ENCODE measurements around the gene VDR.

Gene VDR

DNA sequence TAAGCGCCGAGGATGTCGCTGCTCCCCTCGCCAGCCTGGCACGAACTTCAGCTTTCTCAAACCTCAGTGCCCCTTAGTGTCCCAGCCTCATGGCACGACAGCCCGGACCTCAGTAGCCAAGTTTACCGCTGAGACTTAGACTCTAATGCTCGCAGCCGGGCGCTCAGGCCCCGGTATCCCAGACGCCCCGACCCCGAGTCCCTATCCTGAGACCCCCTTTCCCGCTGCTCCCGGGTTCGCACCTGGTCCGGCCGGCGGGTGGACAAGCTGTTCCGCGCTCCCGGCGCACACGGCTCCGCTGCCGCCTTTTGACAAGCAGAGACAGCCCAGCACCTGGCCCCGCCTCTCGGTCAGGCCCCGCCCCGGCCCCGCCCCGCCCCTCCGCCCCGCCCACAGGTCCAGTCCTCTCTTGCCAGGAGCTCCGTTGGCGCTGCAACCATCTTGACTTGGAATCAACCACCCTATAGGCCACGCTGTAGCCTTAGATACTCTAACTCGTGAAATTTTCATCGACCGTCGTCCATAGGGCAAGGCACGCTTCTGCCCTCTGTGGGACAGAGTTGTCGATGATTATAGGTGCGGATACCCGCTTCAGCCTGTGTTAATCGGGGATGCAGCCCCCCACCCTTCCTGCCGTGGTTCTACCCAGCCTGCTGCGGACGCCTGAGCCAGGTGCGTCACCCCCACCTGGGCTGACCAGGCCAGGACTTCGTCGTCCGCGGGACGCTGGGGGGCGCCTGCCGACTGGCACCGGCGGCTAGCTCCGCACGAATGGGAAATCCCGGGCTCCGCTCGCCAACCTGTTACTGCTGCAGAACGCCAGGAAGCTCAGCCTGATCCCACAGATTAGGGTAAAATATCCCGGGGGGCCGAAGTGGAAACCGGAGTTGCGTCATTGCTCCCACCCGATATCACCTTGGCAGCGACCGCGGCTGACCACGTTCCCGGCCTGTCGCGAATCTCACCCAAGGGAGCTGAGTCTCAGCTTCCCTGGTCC lies at the start of gene VDR:
Gene VDR (minus strand): TSS at position 282 of the 997 bp plus-strand sequence. CDS start 25,881 bp downstream, outside the sequence.
- FAIRE-seq, result no peak

DNA sequence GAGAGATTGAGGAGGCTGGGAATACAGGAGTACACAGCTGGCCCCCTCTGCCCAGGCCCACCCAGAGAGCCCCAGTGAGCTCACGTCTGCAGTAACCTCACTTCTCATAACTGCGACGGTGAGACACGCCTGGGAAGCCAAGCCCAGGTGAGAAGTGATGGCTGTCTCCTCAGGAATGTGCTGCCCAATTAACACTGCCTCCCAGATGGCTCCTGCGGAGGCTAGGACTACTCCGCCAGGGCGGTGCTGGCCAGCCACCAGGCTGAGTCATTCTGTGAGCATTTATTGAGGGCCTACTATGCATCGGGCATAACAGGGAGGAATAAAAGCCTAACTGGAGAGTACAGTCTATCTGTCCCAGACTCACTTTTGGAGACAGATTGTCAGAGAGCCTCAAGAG lies 49.3 kb upstream of the VDR start:
- FAIRE-seq, result no peak

DNA sequence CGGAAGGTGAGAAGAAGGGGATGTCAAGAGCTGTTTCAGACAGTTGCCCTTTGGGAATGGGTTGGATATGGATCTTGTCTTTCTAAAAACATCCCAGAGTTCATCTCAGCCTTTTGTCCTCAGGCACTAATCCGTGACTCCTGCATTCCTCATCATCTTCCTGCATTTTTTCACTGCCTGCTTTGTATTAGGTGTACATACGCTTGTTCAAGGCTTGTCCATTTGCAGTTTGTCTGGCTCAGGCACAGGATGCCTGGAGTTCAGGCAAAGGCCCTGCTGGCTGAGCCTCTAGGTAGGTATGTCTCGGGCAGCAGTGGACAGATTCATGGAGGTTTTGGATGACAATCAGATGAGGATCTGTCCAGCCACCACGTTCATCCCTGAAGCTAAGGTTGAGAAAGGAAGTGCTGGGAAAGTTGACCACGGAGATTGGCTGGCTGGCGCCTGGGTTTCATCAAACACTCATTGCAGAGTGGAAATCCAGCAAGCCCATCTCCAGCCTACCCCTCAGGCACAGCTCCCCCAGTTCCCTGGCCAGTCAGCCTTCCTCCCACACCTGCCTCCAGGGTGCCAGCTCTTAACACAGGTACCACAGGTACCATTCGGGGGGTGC lies 46.2 kb upstream of the VDR start:
- FAIRE-seq, result no peak

DNA sequence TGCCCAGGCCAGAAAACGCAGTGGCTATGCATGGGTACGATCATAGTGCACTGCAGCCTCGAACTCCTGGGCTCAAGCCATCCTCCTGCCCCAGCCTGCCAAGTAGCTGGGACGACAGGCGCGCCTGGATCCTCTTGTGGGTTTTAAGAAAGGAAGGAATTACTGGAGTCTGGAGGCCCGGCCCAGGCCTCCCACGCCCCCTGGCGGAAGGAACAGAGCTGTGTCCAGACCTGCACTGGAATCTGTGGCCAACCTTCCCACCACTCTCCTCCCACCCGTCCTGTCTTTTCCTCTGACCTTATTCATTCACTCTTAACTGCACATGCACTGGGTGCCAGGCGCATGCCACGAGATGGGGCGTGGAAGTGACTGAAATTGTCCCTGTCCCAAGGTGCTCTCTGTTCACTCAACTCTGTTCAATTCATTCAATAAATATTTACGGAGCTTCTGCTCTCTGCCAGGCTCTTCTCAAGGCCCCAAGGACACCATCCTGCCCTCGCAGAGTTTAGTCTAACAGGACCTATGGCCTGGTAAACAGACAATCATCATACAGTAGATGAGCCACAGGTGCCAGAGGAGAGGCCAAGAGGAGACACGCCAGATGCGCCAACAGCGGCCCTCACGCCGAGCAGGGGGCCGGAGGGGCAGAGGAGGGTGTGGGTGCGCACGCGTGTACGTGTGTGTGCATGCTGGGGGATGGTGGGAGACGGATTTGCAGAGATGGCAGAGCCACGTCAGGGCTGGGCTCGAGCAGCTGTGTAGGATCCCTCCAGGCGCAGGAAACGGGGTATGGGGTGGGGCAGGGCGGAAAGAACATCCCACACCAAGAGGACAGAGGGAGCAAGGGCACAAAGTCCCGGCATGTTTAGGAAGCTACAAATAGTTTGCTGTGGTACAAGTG lies 44.9 kb upstream of the VDR start:
- FAIRE-seq, result peak; percentile 8

DNA sequence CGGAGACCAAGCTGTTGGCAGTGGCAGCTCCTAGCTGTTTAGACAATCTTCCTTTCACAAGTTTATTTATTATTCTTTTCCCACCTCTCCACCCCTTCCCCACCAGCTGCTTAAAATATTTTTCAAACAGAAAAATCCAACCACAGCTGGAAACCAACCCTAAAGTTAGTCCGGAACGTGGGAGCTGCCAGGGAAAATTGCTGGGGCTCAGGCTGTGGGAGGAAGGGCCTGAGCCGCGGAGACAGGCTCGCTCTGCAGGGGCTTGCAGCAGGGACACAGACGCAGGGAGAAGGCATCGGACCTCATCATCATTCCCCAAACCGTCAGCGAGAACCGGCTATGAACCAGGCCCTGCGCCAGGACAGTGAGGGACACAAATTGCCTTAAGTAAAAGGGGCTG lies 42.5 kb upstream of the VDR start:
- FAIRE-seq, result no peak

DNA sequence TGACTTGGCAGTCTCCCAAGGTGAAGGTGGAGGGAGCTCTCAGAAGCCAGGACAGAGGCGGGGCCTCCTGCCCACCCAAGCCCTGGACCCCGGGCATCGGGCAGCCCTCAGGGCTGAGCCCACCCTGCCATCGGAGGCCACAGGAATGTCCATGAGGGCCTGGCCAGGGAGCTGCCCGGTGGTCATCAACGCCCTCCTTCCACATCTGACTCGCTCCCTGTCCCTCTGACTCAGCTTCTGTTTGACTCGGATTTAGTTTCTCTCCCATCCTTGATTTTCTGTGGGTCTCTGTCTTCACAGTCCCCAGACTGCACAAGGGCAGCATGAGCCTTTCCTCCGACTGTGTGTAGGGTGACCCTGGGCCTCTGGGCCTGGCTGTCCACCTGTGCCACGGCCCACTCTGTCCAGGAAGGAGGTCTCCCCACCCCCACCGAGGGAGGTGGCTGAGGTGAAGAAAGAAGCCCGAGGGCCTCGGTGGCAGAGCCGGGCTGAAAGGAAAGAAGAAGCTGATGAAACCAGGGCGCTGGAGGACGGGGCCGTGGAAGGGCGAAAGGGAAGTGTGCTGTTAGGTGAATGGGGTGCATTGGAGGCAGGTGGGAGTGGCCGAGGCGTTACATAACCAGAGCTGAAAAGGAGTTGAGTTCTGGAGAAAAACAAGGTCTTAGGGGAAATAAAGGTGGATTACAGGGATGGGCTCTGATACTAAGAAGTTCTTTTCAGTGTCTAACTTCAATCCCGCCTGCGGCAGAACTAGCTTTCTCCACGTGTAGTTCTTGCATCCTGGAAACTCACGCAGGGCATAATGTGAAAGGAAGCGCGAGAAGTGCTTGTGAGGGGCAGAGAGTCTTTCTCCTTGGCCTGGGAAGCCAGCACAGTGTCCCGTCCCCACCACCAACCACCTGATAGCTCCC lies 41.9 kb upstream of the VDR start:
- no peak for FAIRE-seq

DNA sequence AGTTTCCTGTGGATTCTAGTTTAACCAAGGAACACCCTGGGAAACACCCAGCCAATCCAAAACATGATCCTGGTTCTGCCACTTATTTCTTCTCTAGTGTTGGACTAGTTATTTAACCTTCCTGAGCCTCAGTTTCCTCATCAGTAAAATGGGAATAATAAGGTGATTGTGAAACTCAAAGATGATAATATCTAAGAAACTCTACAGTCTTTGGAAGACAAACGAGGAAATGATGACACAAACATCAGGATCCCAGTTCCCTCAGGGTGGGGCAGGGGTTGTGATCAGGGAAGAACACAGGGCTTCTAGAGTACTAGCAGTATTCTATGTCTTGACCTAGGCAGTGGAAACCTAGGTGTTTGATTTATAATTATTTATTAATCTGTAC lies 40.5 kb upstream of the VDR start:
- FAIRE-seq, result no peak

DNA sequence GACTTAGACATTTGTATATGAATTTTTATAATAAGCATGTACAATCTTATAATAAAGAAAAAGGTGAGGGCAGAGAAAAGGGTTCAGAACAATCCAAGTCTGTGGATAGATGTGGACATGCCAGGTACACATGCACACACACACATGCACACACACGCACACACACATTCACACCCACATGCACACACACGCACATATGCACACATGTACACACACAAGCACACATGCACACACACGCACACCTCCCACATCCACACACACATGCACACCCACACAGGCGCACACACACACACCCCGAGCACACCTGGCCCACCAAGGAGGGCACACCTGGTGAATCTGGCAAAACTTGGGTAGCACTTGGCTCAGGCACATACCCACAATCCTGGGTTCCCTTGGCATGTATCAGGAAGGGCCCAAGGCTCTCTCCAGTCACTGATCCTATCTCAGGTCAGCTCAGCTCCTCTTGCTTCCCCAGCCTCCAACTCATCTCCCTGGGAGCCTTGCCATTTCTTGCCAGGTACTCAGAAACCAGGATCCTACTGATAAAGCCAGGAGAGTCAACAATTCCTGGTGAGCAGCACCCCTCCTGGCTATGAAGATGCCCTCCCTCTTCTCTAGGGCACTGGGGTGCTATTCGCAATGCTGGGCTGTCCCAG lies 40.0 kb upstream of the VDR start:
- no peak for FAIRE-seq

DNA sequence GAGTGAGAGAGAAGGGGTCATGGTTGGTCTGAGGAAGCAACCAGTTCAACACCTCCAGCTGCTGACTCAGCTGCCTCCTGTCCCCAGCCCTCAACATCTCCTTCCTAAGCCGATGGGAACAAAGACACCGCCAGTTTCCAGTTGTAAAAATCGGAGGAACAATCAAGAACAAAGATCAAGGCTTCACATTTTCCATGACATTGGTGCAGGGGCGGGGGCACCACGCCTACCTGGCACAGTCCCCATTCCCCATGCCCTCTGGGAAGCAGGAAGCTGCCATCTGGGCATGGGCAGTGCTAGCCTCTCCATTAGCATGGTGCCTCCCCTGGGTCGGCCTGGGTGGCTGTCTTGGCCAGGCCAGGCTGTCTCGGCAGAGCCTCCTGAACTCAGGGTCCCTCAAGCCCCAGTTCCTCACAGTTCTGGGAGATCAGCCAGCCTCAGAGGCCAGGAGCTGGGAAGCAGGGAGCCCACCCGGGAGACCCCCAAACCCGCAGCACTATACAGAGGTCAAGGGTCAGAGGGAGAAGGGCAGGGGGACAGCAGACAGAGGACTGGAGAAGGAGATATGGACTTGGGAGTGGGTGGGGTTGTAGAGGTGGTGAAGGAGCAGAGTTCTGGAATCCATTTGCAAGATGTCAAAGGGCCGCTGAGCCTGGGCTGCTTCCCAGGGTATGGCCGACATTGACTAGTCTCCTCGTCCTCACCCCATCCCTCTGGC lies 39.0 kb upstream of the VDR start:
- FAIRE-seq, result no peak

DNA sequence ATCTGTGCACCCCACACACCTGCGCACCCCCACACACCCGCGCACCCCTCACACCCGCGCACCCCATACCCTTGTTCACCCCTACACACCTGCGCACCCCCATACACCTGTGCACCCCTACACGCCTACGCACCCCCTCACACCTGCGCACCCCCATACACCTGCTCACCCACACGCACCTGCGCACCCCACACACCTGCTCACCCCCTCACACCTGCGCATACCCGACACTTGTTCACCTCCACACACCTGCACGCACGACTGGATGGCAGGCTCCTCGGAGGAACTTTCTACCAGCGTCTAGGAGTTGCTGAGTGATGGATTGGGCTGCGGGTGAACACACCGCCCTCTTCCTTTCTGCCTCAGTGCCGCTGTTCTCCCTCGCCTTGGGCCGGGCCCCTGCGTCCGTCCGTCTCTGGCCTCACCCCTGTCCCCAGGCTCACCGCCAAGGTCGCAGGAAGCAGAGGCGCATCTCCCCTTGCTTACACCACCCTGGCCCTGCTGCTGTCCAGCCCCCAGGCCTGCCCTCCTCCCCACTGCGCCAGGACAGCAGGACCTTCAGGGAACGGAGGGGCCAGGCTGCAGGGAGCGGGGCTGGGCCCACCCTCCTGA lies 37.9 kb upstream of the VDR start:
- no peak for FAIRE-seq

DNA sequence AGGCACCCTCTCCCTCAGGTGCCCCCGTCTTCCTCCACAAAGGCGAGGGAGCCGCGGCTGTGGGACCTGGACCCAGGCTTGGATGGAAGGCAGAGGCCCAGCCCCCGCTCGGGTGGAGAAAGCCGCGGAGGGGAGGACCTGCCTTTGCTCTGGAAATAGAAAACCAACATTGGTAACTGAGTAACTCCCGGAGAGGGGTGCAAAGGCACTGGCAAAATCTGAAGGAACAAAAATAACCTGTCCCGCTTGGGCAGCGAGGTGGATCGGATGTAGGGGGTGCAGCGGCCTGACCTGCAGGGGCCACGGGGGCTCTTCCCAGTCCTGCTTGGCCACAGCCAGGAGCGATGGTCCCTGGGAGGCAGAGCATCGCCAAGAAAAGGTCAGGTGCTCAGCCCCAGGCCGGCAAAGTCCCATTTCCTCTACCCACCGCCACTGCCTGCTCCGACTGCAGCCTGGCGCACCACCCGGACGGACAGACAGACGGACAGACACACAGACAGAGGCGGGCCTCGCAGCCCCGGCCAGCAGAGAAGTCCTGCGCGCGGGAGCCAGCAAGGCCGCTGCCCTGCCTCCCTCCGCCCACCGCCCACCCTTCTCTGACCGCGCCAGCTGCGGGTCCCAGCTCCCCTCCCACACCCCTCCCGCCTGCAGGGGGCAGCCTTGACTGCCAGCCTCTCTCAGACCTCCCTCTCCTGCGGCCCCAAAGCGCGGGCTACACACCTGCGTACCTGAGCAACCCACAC lies 37.2 kb upstream of the VDR start:
- no peak for FAIRE-seq

DNA sequence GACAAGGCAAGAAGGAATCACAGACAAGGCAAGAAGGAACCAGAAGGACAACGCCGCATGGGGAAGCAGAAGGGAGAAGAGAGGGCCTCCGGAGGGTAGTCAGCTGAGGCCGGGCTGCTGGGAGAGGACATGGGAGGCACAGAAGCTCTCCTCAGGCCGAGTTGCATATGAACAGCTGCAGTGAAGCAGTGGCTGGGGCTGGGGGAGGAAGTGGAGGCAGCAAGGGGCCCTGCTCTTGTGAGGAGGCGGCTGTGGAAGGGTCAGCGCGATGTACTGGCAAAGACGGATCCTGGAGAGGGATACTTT lies 36.6 kb upstream of the VDR start:
- FAIRE-seq, result no peak

DNA sequence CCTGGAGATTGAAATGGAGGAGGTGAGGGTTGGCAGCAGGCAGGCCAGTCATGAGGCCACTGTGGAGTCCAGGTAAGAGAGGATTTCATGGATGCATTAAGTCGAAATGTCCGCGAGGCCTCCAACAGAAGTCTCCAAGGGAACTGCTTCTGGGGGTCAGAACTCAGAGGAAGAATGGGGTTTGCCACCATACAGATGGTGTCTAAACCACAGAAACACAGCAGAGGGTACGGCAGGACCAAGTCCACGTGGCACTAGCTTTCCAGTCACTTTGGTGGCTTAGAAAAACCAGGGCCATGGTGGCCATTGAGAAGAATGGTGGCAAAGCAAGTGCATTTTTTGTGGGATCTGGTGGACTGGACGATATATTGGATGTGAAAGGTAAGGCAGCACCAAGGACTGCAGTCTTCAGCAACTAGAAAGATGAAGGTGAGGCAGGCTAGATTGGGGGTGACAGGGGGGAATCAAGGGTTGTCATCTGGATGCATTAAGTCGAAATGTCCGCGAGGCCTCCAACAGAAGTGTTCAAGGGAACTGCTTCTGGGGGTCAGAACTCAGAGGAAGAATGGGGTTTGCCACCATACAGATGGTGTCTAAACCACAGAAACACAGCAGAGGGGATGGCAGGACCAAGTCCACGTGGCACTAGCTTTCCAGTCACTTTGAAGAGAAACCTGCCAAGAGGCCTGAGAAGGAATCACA lies 36.1 kb upstream of the VDR start:
- FAIRE-seq, result no peak

DNA sequence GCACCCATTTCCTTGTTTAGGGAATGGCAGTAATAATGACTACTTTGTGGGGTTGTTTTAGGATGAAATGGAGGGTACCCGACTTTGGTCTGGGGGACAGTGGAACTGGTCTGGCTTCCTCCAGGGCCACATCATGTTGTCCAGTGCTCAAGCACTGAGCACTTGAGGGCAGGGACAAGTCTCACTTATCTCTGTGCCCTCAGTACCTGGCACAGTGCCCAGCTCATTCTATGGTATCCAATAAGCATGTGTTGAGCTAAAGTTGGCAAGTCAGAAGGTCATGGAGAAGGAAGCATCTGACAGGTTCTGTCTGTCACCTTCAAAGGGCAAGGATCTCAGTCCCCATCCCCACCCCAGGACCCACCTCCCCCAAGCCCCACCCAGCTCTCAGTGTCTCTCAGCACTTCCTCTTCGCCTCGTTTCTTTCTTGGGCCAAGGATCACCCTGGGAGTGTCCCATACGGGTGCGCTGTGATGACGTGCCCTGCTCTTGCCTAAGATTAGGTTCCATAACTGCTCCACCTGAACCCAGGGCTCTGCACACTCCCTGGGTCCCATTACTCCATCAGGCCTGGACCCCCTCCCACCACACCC lies 34.3 kb upstream of the VDR start:
- no peak for FAIRE-seq

DNA sequence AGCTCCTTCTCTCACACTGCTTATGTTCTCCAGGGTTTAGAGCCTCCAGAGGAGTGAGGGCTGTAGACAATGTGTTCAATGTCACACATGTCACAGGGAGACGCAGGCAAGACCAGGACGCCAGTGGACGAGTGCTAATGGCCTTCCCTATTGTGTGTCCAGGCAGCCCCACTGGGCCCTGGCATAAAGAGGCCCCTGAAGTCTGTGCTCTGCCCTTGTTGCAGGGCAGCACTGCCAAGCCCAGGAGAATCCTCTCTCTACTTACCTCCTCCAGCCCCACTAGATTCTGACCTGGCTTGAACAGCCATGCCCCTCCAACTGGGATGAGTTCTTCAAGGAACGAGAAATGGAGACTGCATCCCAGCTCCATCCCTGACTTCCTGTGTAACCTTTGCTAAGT lies 33.8 kb upstream of the VDR start:
- FAIRE-seq, result no peak

DNA sequence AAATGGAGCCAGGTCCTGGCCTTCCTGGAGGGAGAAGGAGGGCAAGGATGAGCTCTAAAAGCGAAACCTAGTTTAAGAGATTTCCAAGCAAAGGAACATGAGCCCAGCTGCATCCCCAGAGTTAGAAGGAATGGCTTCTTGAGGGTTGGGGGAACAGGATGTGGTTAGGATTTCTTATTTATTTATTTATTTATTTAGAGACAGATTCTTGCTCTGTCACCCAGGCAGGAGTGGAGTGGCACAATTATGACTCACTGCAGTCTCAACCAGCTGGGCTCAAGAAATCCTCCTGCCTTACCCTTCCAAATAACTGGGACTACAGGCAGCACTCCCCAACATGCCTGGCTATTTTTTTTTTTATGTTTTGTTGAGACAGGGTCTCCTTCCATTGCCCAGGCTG lies 33.3 kb upstream of the VDR start:
- no peak for FAIRE-seq

DNA sequence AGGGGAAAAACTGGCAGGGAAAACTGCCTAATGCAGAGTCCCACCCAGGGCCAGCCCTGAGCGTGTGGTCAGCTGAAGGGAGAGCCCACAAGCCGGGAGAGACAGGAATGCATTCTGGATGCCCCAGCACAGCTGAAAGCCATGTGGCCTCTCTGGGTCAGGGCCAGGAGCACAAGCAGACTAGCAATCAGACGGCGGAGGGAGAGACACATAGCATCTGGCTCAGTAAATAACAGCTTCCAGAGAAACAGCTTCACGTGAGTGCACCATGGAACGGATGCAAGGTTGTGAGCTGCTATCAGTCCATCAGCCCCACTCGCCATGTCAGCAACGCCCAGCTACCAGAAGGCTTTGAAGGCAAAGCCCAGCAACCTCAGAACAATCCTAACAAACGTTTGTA lies 30.4 kb upstream of the VDR start:
- FAIRE-seq, result no peak

DNA sequence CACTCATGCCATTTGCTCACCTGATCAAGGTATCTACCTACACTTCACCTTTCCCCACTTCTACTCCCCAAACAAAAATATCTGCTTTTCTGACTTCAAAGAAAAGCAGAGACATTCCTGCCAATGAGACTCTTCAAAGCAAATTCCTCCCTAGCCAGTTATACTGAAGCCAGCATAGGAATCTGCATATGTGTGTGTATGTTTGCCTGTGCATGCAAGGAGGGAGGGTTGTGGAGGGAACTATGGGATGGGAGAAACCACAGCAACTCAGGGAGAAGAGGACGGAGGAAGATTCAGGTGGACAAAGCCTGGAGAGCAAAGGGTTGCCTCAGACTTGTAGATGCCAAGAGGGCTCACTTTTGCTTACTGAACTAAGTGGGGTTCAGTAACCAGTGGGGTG lies 26.4 kb upstream of the VDR start:
- FAIRE-seq, result no peak

DNA sequence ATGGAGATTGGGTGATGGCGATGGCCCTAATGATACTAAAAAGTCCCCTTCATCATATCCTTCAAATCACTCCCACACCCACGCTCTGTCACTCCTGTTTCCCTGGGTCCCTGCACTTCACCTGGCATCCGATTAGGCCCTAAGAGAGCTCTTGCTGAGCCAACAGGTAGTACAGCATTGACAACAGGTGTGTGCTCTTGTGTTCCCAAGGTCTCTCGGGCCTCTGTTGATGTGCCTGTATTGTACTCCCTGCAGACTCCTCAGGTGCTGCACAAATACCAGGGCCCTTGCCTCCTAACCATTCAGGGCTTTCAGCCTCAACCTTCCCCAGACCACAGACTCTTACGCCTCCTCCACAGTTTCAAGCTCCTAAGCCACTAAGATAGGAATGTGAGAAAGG lies 25.8 kb upstream of the VDR start:
- no peak for FAIRE-seq
